Natural killer cell (primary cell): ENCODE measurements around the gene MCOLN2. TPM values are rescaled to one million over a fixed set of nuclear protein-coding genes. Genes with fewer than 3 reads are reported as not detected.

Source experiments
- ATAC-seq, 3 donors: fragments of 150-1000 bp in 2 of 3; fragments of 200-7000 bp in 1 of 3; cut with Tn5 transposase; 1 replicate in 1 of 3; 2 replicates in 2 of 3; pipeline ENCODE4 v1.10.0; 2021; ENCODE audit warnings: mild to moderate bottlenecking in 2 of 3, moderate library complexity in 2 of 3
- DNase-seq, 2 donors: peaks; one replicate each; pipeline versions ENCODE4 v3.0.0 to v3.0.0-alpha.2; 2013 to 2021; ENCODE audit warnings: mixed read lengths in 1 of 2
- H3K27ac ChIP-seq: one replicate; pipeline ENCODE4 v1.5.1; 2013; ENCODE audit warnings: mild to moderate bottlenecking, low read length
- H3K27me3 ChIP-seq: one replicate; pipeline ENCODE4 v1.6.1; 2013; ENCODE audit warnings: low read length; ENCODE audit not compliant: control insufficient read depth, insufficient read depth
- H3K36me3 ChIP-seq: one replicate; pipeline ENCODE4 v1.6.1; 2013; ENCODE audit warnings: low read length; ENCODE audit not compliant: control insufficient read depth, insufficient read depth
- H3K4me1 ChIP-seq: one replicate; pipeline ENCODE4 v1.6.1; 2013; ENCODE audit warnings: low read length; ENCODE audit not compliant: control insufficient read depth, insufficient read depth
- H3K4me3 ChIP-seq: one replicate; pipeline ENCODE4 v1.5.1; 2013; ENCODE audit warnings: low read length
- H3K9me3 ChIP-seq: one replicate; pipeline ENCODE4 v1.6.1; 2013; ENCODE audit warnings: low read length; ENCODE audit not compliant: control insufficient read depth, insufficient read depth
- H3K27ac Mint-ChIP-seq, 2 donors: one replicate each; pipeline ENCODE4 v1.8.0; 2022; ENCODE audit warnings: mild to moderate bottlenecking in 2 of 2, mixed read lengths in 2 of 2, moderate library complexity in 1 of 2
- H3K27me3 Mint-ChIP-seq, 2 donors: one replicate each; pipeline ENCODE4 v1.8.0; 2022; ENCODE audit warnings: low read depth in 2 of 2, mixed read lengths in 2 of 2
- H3K36me3 Mint-ChIP-seq: one replicate; pipeline ENCODE4 v1.8.0; 2022; ENCODE audit warnings: mixed read lengths
- H3K4me1 Mint-ChIP-seq, 2 donors: one replicate each; pipeline ENCODE4 v1.8.0; 2022; ENCODE audit warnings: mixed read lengths in 2 of 2
- H3K4me3 Mint-ChIP-seq: one replicate; pipeline ENCODE4 v1.8.0; 2022; ENCODE audit warnings: mild to moderate bottlenecking, moderate library complexity, mixed read lengths
- H3K9me3 Mint-ChIP-seq, 2 donors: one replicate each; pipeline ENCODE4 v1.8.0; 2022; ENCODE audit warnings: mixed read lengths in 2 of 2
- WGBS: methylation state at CpG from one replicate; pipeline ENCODE4 v1.1.7; 2013; ENCODE audit warnings: missing lambda C conversion rate; ENCODE audit not compliant: insufficient coverage; 5-methylcytosine and 5-hydroxymethylcytosine counted together
- intact Hi-C: fragments of 100-400 bp; cut with micrococcal nuclease; formaldehyde crosslinking; loops from one replicate; pipeline ENCODE4 v1.14.2; 2022
- total RNA-seq, 4 donors: library from RNA; stranded (reverse); fragments of 120-200 nt in 1 of 4; gene quantifications; one replicate each; pipeline versions ENCODE4 v1.2.3 to v1.2.4, GENCODE V29; 2013 to 2022
- TF ChIP-seq, protein P1 (sequence below): fragments of 200-600 bp; IDR thresholded peaks from one replicate; pipeline ENCODE4 v1.8.0; 2022; ENCODE audit warnings: antibody characterized with exemption

The MCOLN2 gene
- total RNA-seq, 3 donors from 2014 or later (not counting 1 experiment from before 2014, with no cell fraction given) = 0.84 to 23.9 (median 3.8) TPM

DNA sequence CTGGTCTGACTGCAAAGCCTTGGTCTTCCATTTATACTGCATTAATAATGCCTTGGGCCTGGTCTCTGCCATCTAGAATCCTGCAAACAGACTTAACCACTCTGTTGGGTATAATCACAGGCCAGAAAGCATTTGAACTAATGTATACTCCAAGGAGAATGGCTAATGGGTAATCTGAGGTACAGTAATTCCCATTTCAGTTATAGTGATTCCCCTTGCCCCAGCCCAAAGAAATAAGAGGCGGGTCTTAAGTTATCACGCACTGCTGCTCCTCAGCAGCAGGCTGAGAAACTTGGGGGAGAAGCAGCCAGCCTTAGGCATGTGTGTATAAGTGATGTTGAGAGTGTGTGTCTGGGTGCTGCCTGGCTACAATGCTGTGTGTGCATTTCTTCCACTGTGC is 106.3 kb downstream of the MCOLN2 start:
- Histone ChIP-seq H3K36me3 (no peaks in the 10 kb centered on the region), H3K4me1 (peaks cover 12% of the 10 kb centered on the region), H3K27ac (no peak overlapping the region), H3K27me3 (peaks cover 20% of the 10 kb centered on the region), H3K9me3 (no peaks in the 10 kb centered on the region), H3K4me3 (no peak overlapping the region)
- H3K4me1 Mint-ChIP-seq = peaks cover 0 to 4% of the 10 kb centered on the region in 2 donors
- no peak for DNase-seq
- intact Hi-C loops = no loop called here
- no peak overlapping the region for H3K27ac Mint-ChIP-seq
- TF ChIP-seq, protein P1, sequence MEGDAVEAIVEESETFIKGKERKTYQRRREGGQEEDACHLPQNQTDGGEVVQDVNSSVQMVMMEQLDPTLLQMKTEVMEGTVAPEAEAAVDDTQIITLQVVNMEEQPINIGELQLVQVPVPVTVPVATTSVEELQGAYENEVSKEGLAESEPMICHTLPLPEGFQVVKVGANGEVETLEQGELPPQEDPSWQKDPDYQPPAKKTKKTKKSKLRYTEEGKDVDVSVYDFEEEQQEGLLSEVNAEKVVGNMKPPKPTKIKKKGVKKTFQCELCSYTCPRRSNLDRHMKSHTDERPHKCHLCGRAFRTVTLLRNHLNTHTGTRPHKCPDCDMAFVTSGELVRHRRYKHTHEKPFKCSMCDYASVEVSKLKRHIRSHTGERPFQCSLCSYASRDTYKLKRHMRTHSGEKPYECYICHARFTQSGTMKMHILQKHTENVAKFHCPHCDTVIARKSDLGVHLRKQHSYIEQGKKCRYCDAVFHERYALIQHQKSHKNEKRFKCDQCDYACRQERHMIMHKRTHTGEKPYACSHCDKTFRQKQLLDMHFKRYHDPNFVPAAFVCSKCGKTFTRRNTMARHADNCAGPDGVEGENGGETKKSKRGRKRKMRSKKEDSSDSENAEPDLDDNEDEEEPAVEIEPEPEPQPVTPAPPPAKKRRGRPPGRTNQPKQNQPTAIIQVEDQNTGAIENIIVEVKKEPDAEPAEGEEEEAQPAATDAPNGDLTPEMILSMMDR = no peak
- no peak overlapping the region for H3K4me3 Mint-ChIP-seq
- H3K27me3 Mint-ChIP-seq = peaks cover 32 to 43% of the 10 kb centered on the region in 2 donors
- H3K9me3 Mint-ChIP-seq = no peaks in the 10 kb centered on the region
- no peaks in the 10 kb centered on the region for H3K36me3 Mint-ChIP-seq
- WGBS = 96% methylated on average over 2 of the region's 2 CpGs
- ATAC-seq = no peak

DNA sequence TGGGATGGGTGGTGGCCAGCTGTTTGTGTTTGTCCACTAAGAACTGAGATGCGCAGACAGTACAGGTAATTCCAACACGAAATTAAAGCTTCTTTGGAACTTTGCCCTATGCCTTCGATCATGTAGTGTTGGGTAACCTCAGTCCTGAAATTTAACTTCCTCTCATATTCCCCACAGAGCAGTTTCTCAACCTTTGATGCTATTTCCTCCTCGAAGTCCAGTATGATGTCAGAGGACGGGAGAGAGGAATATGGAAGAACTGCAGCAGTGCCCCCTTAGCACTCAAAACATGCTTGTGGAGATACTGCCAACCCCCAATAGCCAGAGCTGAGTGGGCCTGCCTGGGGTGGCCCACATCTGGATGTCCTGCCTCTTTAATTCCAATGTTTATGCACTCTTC is 107.5 kb downstream of the MCOLN2 start:
- H3K4me1 ChIP-seq = peaks cover 12% of the 10 kb centered on the region
- Mint-ChIP-seq H3K27ac (no peak overlapping the region), H3K36me3 (no peaks in the 10 kb centered on the region), H3K4me3 (no peak overlapping the region), H3K4me1 (peaks cover 0 to 4% of the 10 kb centered on the region in 2 donors), H3K9me3 (no peaks in the 10 kb centered on the region), H3K27me3 (peaks cover 32 to 34% of the 10 kb centered on the region in 2 donors)
- intact Hi-C loops = no loop called here
- ATAC-seq = no peak
- no peak for DNase-seq
- H3K36me3 ChIP-seq = no peaks in the 10 kb centered on the region
- 62% methylated on average over 5 of the region's 5 CpGs for WGBS
- no peak overlapping the region for H3K4me3 ChIP-seq
- peaks cover 16% of the 10 kb centered on the region for H3K27me3 ChIP-seq
- H3K27ac ChIP-seq = no peak overlapping the region
- TF ChIP-seq, protein P1 = no peak
- no peaks in the 10 kb centered on the region for H3K9me3 ChIP-seq

DNA sequence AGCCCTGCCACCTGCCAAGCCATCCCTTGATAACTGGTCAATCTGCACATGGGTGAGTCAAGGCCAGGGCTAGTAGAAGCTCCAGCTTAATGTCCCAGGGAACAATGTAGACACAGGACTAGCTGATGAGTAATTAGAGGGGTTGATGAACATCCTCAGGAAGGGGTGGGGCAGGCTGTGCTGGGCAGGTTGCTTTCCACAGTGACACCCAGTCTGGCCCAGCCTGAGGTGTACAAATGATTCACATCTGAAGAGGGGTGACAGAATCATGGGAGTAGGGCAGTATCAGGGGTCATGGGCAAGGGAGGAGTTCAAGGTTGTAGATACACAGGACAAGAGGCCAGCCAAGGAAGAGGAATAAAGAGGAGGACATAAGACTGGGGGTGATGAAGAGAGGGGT is 108.2 kb downstream of the MCOLN2 start:
- H3K27ac ChIP-seq = no peak overlapping the region
- no peaks in the 10 kb centered on the region for H3K9me3 ChIP-seq
- H3K27me3 ChIP-seq = peaks cover 12% of the 10 kb centered on the region
- Mint-ChIP-seq H3K36me3 (no peaks in the 10 kb centered on the region), H3K4me1 (peaks cover 0 to 4% of the 10 kb centered on the region in 2 donors), H3K9me3 (no peaks in the 10 kb centered on the region), H3K27me3 (peaks cover 27 to 31% of the 10 kb centered on the region in 2 donors), H3K4me3 (no peak overlapping the region), H3K27ac (no peak overlapping the region)
- no peak for DNase-seq
- peaks cover 12% of the 10 kb centered on the region for H3K4me1 ChIP-seq
- H3K36me3 ChIP-seq = no peaks in the 10 kb centered on the region
- intact Hi-C loops = no loop called here
- TF ChIP-seq, protein P1 = no peak
- no peak for ATAC-seq
- no peak overlapping the region for H3K4me3 ChIP-seq

DNA sequence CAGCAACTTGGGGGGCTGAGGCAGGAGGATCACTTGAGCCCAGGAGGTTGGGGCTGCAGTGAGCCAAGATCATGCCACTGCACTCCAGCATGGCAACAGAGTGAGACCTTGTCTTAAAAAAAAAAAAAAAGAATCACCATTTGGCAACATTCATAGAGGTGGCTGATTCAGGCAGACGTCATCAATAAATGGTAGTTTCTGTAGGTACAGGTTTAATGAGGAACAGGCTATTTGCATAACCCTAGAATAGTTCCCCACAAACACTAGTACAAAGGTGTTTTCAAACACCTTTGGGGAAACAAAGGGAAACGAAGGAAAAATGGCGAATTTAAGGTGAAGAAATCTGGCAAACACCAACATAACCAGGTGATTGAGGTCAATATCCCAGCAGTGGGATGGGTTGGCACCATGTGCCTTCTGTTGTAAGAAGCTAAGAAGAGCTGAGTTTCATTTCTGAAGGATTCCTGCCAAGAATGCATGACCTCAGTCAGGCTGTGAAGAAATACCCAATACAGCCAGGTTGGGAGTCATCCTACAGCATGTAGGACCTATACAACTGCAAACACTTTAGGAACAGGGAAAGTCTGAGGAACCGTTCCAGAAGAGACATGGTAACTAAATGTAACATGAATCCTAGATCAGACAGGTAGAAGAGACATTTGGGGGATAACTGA is 109.5 kb downstream of the MCOLN2 start:
- DNase-seq (no peak), ATAC-seq (no peak)
- TF ChIP-seq, protein P1 = no peak
- no peaks in the 10 kb centered on the region for H3K36me3 Mint-ChIP-seq
- Histone ChIP-seq H3K4me1 (peaks cover 2% of the 10 kb centered on the region), H3K9me3 (no peaks in the 10 kb centered on the region), H3K27me3 (peaks cover 2% of the 10 kb centered on the region), H3K27ac (no peak overlapping the region), H3K4me3 (no peak overlapping the region), H3K36me3 (no peaks in the 10 kb centered on the region)
- intact Hi-C loops = no loop called here
- no peak overlapping the region for H3K27ac Mint-ChIP-seq
- no peaks in the 10 kb centered on the region for H3K9me3 Mint-ChIP-seq
- H3K4me3 Mint-ChIP-seq = no peak overlapping the region
- peaks cover 23% of the 10 kb centered on the region in 2 donors for H3K27me3 Mint-ChIP-seq
- 97% methylated on average over 3 of the region's 4 CpGs for WGBS
- H3K4me1 Mint-ChIP-seq = peaks cover 0 to 4% of the 10 kb centered on the region in 2 donors
